HepG2 (cell line): Measurements from ENCODE around the gene MTA1. TPM values are rescaled to one million over a fixed set of nuclear protein-coding genes. Genes with fewer than 3 reads are reported as not detected.

Experiments
- ARNTL ChIP-seq: sonication (generic); formaldehyde crosslinking; IDR thresholded peaks from 2 replicates; pipeline ENCODE4 v1.4.0; 2020; ENCODE audit warnings: mild to moderate bottlenecking, missing genetic modification reagents
- CSRNP2 ChIP-seq: sonication (generic); formaldehyde crosslinking; conservative IDR thresholded peaks from 2 replicates; pipeline ENCODE4 v1.8.0; 2022; ENCODE audit warnings: low read depth, missing genetic modification reagents
- CTCF ChIP-seq: sonication (generic); formaldehyde crosslinking; IDR thresholded peaks from 2 replicates; pipeline ENCODE4 v1.5.0; 2020; ENCODE audit warnings: mild to moderate bottlenecking, missing genetic modification reagents, moderate library complexity
- FOXA3 ChIP-seq: IDR thresholded peaks from 2 replicates; pipeline ENCODE4 v1.6.1; 2016; ENCODE audit warnings: missing genetic modification reagents, missing compliant biosample characterization
- GTF3A ChIP-seq: sonication (generic); formaldehyde crosslinking; conservative IDR thresholded peaks from 2 replicates; pipeline ENCODE4 v1.4.0; 2020; ENCODE audit warnings: mild to moderate bottlenecking, missing genetic modification reagents
- IRF9 ChIP-seq: sonication (generic); formaldehyde crosslinking; IDR thresholded peaks from 2 replicates; pipeline ENCODE4 v1.8.0; 2022; ENCODE audit warnings: missing genetic modification reagents, mild to moderate bottlenecking, borderline replicate concordance
- KLF9 ChIP-seq: IDR thresholded peaks from 2 replicates; pipeline ENCODE4 v1.6.1; 2016; ENCODE audit warnings: low read depth
- NR2F1 ChIP-seq, 2 experiments: fragments of 450-650 bp in 1 of 2; formaldehyde crosslinking in 1 of 2; IDR thresholded peaks; 2 replicates each; pipeline versions ENCODE4 v1.5.0 to v1.6.1; 2016 to 2020; ENCODE audit warnings: mild to moderate bottlenecking in 1 of 2, missing compliant biosample characterization in 1 of 2, missing genetic modification reagents in 1 of 2, moderate library complexity in 1 of 2
- TBX3 ChIP-seq: fragments of 450-650 bp; IDR thresholded peaks from 2 replicates; pipeline ENCODE4 v1.6.1; 2017; ENCODE audit warnings: antibody characterized with exemption, mild to moderate bottlenecking, inconsistent platforms, borderline replicate concordance
- XBP1 ChIP-seq: sonication (generic); formaldehyde crosslinking; IDR thresholded peaks from 2 replicates; pipeline ENCODE4 v1.5.0; 2020; ENCODE audit warnings: missing genetic modification reagents
- ZNF317 ChIP-seq: sonication (generic); formaldehyde crosslinking; IDR thresholded peaks from 2 replicates; pipeline ENCODE4 v1.5.0; 2020; ENCODE audit warnings: mild to moderate bottlenecking, missing genetic modification reagents
- polyA plus RNA-seq, 8 experiments: library from polyadenylated mRNA; depleted of rRNA in 3 of 8; stranded (reverse) in 7 of 8; unstranded in 1 of 8; fragments of >200 nt; fragmentation: Illumina TruSeq in 4 of 8; extraction: Trizol in 4 of 8; gene quantifications; 2 replicates each; pipeline versions ENCODE4 v1.2.1 to v1.2.3, GENCODE V29; 2011 to 2016; ENCODE audit warnings: low read depth in 4 of 8, missing spikeins in 1 of 8, mixed read lengths in 1 of 8; ENCODE audit not compliant: insufficient read depth in 1 of 8
- total RNA-seq, 5 experiments: library from RNA; depleted of rRNA; stranded (reverse); fragments of >200 nt; fragmentation: Illumina TruSeq; extraction: Trizol; gene quantifications; 2 replicates each; pipeline ENCODE4 v1.2.3, GENCODE V29; 2016; ENCODE audit warnings: low read depth in 1 of 5
- TF ChIP-seq, protein P1 (sequence below): sonication (generic); formaldehyde crosslinking; IDR thresholded peaks from 2 replicates; pipeline ENCODE4 v1.4.0; 2020; ENCODE audit warnings: missing genetic modification reagents
- TF ChIP-seq, protein P2 (sequence below): IDR thresholded peaks from 2 replicates; pipeline ENCODE4 v1.4.0; 2020; ENCODE audit warnings: mild to moderate bottlenecking, missing genetic modification reagents

Gene MTA1
- total and polyA plus RNA-seq, 2 of the 13 experiments (the other 11 are each of a cell fraction or from before 2014, with no cell fraction given) = 35.2 to 85.8 TPM

DNA sequence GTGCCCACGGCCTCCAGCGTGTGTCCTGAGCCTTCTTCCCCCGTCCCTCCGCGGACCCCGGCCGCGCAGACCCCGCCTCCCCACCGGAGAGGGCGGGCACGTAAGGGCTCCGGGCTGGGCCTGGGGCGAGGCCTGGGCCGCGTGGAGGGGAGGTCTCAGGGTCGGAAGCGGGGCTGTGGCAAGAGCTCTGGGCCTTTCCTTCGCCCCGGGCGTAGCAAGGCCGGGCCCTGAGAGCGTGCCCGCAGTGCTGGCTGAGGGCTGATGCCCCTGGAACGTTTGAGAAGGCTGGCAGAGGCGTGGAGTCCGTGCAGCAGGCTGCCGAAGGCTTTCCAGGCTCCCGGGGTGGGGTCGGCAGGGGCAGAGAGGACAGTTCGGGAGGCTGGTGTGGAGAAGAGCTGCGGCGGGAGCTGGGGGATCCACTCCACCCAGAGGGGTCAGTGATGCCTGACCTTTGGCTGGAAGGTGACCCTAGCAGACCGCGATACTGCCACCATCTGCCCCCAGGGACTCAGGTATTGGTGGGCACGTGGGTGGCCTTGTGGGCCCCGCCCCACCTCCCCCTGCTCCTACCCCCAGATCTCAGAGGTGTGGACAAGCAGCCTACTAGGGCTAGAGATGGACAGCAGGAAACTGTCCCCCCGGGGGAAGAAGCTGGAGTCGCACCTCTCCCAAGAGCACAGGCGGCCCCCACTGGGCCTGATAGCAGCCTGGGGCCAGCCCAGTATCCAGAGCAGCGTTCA is 20.7 kb upstream of the MTA1 start (continued):
- TF ChIP-seq CTCF (CRISPR knock-in tag) (no peak; the same call in 1 of the 2 replicates), IRF9 (peak; percentile 13; the same call in 1 of the 2 replicates), ARNTL (no peak), NR2F1 (CRISPR knock-in tag; IDR thresholded peaks at IDR 0.05) (0 out of 4 replicates have a peak, but pooled peaks of 1 of the 2 experiments have one; percentile 36), TBX3 (no peak), GTF3A (no peak), KLF9 (CRISPR knock-in tag) (no peak), ZNF317 (CRISPR knock-in tag) (no peak), FOXA3 (CRISPR knock-in tag) (no peak), CSRNP2 (CRISPR knock-in tag) (0 out of 2 replicates have a peak, but pooled peaks have one; percentile 43), XBP1 (0 out of 2 replicates have a peak, but pooled peaks have one; percentile 28)
- TF ChIP-seq, protein P1, sequence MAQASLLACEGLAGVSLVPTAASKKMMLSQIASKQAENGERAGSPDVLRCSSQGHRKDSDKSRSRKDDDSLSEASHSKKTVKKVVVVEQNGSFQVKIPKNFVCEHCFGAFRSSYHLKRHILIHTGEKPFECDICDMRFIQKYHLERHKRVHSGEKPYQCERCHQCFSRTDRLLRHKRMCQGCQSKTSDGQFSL (CRISPR knock-in tag) = peak; percentile 37; the same call in 1 of the 2 replicates
- TF ChIP-seq, protein P2, sequence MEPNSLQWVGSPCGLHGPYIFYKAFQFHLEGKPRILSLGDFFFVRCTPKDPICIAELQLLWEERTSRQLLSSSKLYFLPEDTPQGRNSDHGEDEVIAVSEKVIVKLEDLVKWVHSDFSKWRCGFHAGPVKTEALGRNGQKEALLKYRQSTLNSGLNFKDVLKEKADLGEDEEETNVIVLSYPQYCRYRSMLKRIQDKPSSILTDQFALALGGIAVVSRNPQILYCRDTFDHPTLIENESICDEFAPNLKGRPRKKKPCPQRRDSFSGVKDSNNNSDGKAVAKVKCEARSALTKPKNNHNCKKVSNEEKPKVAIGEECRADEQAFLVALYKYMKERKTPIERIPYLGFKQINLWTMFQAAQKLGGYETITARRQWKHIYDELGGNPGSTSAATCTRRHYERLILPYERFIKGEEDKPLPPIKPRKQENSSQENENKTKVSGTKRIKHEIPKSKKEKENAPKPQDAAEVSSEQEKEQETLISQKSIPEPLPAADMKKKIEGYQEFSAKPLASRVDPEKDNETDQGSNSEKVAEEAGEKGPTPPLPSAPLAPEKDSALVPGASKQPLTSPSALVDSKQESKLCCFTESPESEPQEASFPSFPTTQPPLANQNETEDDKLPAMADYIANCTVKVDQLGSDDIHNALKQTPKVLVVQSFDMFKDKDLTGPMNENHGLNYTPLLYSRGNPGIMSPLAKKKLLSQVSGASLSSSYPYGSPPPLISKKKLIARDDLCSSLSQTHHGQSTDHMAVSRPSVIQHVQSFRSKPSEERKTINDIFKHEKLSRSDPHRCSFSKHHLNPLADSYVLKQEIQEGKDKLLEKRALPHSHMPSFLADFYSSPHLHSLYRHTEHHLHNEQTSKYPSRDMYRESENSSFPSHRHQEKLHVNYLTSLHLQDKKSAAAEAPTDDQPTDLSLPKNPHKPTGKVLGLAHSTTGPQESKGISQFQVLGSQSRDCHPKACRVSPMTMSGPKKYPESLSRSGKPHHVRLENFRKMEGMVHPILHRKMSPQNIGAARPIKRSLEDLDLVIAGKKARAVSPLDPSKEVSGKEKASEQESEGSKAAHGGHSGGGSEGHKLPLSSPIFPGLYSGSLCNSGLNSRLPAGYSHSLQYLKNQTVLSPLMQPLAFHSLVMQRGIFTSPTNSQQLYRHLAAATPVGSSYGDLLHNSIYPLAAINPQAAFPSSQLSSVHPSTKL (CRISPR knock-in tag) = no peak
